HG02870 (cell line): Measurements from ENCODE around the gene GC.
"Not testable (repeated sequence)": the region's sequence is repeated elsewhere in the genome, so short reads cannot be mapped to it uniquely, and the experiment has no call there.

ENCODE experiments used
- ATAC-seq: cut with Tn5 transposase; IDR thresholded peaks from one replicate; pipeline ENCODE4 v1.9.1; 2021; ENCODE audit warnings: mild to moderate bottlenecking, moderate library complexity; ENCODE audit not compliant: unreplicated experiment

The GC gene, protein sequence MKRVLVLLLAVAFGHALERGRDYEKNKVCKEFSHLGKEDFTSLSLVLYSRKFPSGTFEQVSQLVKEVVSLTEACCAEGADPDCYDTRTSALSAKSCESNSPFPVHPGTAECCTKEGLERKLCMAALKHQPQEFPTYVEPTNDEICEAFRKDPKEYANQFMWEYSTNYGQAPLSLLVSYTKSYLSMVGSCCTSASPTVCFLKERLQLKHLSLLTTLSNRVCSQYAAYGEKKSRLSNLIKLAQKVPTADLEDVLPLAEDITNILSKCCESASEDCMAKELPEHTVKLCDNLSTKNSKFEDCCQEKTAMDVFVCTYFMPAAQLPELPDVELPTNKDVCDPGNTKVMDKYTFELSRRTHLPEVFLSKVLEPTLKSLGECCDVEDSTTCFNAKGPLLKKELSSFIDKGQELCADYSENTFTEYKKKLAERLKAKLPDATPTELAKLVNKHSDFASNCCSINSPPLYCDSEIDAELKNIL

GRCh38 chr4:71783972-71784371 lies at the start of gene GC:
TSS of gene GC (minus strand) at chr4:71784079. CDS start at chr4:71784018, 61 bp downstream.
- no peak for ATAC-seq

GRCh38 chr4:71833232-71833900 lies 49.5 kb upstream of the GC start:
- ATAC-seq, result no peak

DNA sequence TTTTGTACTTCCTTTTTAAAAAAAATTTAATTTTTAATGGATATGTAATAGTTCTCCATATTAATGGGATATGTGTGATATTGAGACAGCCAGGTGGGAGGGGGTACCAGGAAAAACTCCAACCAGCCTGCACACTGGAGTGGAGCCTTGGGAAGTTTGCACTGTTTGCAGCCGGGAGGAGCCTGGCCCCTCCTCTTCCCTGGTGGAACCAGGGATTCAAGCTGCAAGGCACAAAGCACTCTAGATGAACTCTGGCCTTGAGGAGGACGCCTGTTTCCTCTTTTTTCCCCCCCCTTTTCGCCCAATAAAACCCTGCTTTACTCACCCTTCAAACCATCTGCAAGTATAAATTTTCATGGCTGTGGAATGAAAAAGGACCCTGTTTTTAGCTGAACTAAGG lies 48.2 kb upstream of the GC start:
- ATAC-seq, result no peak

DNA sequence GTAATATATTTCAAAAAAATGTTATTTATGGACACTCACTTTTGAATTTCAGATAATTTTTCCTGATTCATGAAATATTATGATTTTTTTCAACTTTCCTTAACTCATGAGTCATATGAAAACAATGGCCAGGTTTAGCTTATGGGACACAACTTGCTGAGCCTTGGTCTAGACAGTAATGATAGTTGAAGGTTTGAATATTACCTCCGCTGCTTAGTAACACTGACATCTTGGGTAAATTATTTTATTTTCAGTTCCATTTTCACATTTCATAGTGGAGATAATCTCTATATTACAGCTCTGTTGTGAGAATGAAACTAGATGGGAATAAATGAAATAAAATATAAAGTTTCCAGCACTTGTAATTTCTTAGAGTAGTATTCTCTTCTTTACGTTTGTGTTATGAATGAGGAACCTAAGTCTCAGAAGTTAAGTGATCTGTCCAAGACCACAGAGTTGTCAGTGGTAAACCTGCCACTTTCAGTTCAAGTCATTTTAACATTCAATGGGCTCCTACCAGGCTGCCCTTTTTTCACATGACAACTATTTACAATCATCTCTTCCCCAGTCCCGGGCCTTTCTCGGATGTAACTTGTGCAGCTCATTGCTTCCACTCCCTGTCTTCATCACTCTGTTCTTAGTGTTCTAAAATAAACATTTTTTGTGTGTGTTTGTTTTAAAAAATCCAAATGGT lies 46.8 kb upstream of the GC start:
- peak; percentile 58 for ATAC-seq

- no peak for ATAC-seq
Observed at GRCh38 chr4:71828470-71828869, 44.6 kb upstream of the GC start.

- ATAC-seq, result no peak
Observed at GRCh38 chr4:71827826-71828225, 43.9 kb upstream of the GC start.

DNA sequence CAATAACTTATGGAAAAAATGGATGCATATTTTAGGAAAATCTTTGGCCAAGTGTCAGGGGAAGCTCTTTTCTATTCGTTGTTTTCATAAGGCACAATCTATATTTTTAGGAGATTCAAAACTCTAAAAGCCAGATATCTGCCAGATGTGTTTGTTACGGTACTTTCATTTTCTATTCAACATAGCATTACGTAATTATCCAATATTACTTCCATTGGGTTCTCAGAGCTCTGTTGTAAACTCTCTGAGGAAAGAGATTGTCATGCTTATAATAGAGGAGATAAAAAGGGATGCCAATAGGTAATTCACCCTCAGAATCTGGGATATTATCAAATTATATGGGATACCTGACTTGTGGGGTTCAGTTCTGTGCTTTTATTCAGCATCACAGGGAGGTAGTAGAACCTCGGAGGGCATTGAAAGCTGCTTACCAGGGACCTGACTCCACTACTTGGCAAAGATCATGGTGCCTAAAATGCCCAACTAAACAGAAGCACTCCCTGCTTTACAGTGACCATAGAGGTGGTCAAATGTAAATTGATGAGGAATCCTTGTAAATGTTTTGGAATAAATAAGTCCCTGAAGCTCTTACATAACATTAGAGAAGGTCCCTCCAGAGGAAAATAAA lies 32.9 kb upstream of the GC start:
- ATAC-seq, result no peak

GRCh38 chr4:71814433-71814832 lies 30.6 kb upstream of the GC start:
- no peak for ATAC-seq

DNA sequence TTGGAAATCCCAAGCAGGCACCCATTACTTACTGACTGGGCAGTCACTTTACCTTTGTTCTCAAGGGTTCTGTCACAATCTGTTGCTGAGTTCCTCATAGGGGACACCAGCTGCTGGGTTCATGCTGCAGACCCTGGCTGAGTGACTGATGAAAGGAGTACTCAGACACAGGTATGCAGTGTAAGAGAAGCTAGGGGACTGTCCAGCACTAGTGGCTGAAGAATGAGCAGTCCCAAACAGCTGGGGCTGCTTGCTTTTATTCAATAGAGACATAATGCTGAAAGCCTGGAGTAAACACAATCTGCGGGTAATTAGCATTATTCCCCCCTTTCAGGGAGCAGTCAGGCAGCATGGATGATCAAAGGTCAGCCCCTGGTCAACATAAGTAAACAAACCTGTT lies 25.9 kb upstream of the GC start:
- ATAC-seq, result not testable (repeated sequence)

DNA sequence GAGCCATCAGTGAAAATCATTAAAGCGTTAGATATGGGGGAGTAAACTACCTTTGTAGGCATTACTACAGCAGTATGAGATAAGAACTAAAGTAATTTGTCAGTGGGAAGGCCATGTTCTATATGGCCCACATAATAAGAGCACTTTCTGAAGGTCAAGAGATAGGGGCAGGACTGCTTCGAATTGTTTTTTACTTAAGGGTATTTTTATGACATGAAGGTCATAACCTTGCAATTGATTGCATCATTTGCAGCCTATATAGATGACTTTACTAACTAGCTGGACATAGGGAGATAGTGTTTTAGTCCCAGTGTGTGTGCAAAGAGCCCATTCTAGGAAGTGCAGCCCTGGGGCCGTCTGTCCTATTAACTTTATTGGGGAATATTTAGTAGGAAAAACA lies 23.6 kb upstream of the GC start:
- no peak for ATAC-seq

DNA sequence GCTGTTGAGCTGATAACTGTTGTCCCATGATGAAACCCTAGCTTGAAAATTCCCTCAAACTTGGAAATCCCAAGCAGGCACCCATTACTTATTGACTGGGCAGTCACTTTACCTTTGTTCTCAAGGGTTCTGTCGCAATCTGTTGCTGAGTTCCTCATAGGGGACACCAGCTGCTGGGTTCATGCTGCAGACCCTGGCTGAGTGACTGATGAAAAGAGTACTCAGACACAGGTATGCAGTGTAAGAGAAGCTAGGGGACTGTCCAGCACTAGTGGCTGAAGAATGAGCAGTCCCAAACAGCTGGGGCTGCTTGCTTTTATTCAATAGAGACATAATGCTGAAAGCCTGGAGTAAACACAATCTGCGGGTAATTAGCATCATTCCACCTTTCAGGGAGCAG lies 21.4 kb upstream of the GC start:
- not testable (repeated sequence) for ATAC-seq

GRCh38 chr4:71804017-71804697 lies 20.3 kb upstream of the GC start:
- not testable (repeated sequence) for ATAC-seq

DNA sequence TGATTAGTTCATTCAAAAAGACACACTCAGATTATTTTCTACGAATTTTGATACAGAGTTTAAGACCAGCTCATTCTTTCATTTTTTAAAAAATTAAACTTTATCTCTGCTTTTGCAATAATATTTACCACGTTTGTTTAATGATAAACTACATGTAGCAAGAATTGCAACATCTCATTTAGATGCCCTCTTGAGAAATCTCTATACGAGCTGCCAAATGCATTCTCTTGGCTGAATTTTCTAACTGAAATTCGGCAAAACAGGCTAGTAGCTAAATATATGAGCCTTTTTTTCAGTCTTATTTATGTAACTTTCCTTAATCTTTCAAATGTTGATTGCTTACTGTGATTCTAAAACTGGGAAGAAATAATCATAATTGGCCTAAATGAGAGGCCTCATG lies 2.1 kb upstream of the GC start:
- ATAC-seq, result no peak

DNA sequence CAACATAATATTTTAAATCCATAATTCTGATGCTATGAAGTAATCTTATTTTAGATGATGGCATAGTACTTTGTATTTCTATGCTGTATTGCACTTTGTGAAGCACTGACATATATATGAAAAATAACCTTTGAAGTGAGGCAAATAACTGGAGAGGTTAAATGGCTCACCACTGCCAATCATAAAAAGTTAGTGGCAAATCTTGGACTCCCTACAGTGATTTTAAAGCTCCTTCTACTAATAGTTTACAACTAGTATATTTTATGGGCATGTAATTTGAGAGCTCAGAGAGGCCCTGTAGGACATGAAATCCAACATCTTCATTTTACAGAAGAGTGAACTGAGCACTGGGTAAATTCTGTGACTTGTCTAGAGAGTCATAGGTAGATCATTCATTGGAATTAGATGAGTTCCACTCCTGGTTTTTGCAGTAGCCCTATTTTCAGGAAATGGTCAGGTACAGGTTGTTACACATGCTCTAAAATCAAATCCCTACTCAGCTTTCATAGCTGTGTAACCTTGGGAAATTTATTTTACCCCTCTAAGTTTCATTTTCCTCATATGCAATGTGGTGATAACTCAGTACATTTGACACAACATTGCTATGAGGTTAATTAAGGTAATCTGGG lies 804 bp upstream of the GC start:
- no peak for ATAC-seq

GRCh38 chr4:71777891-71778290 lies 6.0 kb downstream of the GC start:
- ATAC-seq, result no peak

- no peak for ATAC-seq
Observed at GRCh38 chr4:71775449-71775848, 8.4 kb downstream of the GC start.

- ATAC-seq, result no peak
Observed at GRCh38 chr4:71774136-71774535, 9.7 kb downstream of the GC start.

GRCh38 chr4:71773004-71773403 lies 10.9 kb downstream of the GC start:
- no peak for ATAC-seq

DNA sequence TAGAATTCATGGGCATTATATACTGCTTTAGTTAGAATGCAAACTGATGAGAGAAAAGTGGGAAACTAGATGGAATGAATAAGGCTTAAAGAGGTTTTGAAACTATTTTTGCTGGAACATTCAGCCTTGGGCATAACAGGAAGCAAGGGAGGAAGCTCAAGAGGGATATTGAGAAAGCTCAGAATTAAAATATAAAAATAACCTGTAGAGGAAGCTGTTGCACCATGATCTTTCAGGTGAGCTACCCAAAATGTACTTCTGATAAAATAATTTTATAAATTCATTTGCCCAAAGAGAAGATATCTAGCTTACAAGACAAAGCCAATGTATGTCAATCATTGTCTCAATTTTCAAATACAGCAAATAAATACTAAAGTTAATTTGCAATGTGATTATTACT lies 11.3 kb downstream of the GC start:
- no peak for ATAC-seq

DNA sequence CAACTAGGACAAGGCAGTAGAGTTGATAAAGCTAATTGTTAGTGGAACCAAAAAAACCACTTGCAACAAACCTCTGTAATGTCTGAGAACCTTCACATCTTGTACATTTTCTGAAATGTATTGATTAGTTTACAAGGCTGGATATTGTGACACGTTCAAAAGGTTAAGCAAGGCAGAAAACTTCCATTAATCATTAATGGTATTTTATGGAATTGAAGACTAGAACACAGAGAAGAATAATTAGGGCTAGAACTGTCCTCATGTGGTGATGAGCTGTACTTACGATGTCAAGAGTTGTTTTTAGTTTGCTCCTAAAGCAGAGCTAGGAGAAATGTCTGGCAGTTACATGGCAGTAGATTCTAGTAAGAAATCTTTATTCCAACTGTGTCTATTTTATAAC lies 12.3 kb downstream of the GC start:
- no peak for ATAC-seq
